AG10803 (cell line): ENCODE results near the gene IMP4.

Experiments
- DNase-seq: peaks from one replicate; pipeline ENCODE4 v3.0.0; 2010; ENCODE audit warnings: low read depth
- H3K4me3 ChIP-seq: 2 replicates; pipeline ENCODE4 v1.5.1; 2011; ENCODE audit warnings: mild to moderate bottlenecking, low read length, control low read depth
- TF ChIP-seq, protein P1 (sequence below): conservative IDR thresholded peaks from 2 replicates; pipeline ENCODE4 v1.5.1; 2011; ENCODE audit warnings: mild to moderate bottlenecking, low read length, control low read depth, inconsistent platforms

Gene IMP4

DNA sequence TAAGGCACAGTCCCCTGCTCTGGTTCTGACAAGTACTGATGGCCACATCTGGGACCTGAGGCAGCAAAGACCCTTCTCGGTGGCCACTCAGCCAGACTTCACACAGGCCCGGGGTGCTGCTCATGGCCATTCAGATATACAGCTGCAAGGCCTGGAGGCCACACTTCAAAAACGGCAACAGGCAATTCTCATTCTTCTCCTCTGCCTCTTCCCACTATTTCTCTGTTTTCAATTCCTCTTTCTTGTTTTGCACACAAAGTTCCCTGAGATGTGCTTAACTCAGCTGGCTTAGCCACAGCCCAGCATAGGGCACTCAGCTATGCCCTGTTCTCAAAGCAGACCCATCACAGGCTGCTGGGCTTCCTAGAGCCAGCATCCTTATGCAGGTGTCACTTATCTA, 43.0 kb downstream of the IMP4 start:
- DNase-seq, result no peak
- no peak overlapping the region for H3K4me3 ChIP-seq
- TF ChIP-seq, protein P1, sequence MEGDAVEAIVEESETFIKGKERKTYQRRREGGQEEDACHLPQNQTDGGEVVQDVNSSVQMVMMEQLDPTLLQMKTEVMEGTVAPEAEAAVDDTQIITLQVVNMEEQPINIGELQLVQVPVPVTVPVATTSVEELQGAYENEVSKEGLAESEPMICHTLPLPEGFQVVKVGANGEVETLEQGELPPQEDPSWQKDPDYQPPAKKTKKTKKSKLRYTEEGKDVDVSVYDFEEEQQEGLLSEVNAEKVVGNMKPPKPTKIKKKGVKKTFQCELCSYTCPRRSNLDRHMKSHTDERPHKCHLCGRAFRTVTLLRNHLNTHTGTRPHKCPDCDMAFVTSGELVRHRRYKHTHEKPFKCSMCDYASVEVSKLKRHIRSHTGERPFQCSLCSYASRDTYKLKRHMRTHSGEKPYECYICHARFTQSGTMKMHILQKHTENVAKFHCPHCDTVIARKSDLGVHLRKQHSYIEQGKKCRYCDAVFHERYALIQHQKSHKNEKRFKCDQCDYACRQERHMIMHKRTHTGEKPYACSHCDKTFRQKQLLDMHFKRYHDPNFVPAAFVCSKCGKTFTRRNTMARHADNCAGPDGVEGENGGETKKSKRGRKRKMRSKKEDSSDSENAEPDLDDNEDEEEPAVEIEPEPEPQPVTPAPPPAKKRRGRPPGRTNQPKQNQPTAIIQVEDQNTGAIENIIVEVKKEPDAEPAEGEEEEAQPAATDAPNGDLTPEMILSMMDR, result no peak

DNA sequence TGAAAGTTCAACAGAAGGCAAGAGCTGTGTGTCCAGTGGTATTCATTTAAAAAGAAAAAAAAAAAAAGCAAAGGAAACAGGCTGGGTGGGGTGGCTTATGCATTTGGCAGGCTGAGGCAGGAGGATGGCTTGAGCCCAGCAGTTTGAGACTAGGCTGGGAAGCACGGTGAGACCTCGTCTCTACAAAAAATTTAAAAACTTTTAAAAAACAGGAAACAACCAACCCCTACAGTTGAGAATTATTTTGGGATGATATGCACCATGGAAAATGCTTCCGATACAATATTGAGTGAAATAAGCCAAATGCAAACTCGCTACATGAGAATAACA, 44.3 kb downstream of the IMP4 start:
- no peak for DNase-seq
- no peak overlapping the region for H3K4me3 ChIP-seq
- TF ChIP-seq, protein P1, result no peak

DNA sequence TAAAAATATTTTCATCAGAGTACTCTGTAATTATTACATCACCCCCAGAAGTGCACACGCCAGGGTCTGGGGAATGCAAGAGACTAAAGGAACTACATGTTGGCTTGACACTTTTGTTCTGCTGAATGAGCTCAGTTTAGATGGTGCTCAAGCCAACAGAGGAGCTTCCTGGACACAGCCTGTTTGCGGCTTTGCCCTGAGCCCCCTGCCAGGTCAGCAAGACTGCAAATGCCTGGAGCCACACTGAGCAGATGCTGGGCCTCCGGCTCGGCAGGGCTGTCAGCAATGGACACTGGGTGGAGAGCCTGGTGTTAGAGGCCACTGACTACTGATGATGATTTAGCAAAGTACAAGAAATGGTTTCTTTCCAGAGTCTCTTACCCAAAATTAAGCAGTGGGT, 45.1 kb downstream of the IMP4 start:
- no peak overlapping the region for H3K4me3 ChIP-seq
- TF ChIP-seq, protein P1, result no peak
- DNase-seq, result no peak

DNA sequence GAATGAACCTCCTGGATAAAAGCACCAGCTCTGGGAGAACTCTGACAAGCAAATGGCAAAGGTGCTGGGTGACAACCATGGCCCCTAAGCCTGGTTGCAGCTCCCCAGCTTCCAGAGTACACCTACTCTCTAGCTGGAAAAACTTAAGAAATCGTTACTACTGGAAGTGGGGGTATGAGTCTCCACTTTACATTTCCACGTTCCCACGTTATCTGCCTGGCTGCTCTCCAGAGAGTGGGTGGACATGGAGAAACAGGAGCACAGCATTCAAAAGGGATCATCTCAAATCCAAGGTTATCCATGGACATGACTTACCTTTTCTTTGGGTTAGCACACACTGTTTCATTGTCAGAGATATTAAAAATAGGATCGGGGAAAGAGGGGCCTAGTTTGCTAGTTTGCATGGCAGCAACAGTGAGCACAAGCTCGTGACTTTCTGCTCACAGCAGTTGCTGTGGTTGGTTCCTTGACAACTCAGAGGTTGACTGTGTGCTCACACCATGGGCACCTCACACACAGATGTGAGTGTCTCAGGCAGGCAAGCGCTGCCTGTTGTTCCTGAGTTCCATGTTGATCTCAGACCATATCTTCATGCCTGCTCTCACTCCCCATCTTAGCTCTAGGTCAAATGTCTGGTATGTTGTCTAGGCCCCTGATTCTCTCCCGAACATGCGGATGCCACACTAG, 45.7 kb downstream of the IMP4 start:
- TF ChIP-seq, protein P1, result no peak
- DNase-seq, result no peak
- no peak overlapping the region for H3K4me3 ChIP-seq

DNA sequence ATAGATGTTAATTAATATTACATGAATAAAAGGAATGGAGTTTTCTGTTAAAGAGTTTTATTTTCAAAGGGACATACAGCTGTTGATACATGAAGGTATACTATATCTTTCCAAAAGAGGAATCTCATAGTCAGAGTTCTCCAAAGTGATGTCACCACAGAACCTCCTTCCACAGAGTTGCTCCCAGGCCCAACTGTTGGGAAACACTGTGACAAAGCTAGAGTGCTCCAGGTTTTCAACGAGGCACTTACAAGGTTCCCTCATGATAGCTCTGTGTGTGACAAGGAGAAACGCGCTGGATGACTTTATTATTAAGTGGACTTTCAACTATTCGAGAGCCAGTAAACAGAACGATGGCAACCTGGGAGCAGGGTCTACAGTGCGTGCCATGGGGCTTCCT, 46.7 kb downstream of the IMP4 start:
- no peak for DNase-seq
- H3K4me3 ChIP-seq, result no peak overlapping the region
- TF ChIP-seq, protein P1, result no peak

DNA sequence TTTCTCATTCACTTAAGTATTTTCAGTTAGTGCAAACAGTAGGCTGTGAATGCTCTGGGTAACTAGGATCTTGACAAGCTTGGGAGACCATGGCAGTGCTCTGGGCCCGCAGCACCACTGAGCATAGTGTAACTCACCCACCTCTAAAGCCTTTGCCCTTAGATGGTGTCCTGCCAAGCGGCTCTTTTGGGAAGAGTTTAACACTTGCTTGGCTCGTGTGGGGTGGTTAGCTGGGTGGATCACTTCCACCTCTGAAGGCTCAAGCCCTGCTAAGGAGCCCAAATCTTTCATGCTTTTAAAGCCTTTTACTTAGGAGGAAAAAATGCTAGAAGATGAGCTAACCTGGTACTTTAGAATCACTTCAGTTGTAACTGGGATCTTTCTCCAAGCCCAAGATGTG, 47.1 kb downstream of the IMP4 start:
- no peak overlapping the region for H3K4me3 ChIP-seq
- DNase-seq, result no peak
- TF ChIP-seq, protein P1, result no peak

DNA sequence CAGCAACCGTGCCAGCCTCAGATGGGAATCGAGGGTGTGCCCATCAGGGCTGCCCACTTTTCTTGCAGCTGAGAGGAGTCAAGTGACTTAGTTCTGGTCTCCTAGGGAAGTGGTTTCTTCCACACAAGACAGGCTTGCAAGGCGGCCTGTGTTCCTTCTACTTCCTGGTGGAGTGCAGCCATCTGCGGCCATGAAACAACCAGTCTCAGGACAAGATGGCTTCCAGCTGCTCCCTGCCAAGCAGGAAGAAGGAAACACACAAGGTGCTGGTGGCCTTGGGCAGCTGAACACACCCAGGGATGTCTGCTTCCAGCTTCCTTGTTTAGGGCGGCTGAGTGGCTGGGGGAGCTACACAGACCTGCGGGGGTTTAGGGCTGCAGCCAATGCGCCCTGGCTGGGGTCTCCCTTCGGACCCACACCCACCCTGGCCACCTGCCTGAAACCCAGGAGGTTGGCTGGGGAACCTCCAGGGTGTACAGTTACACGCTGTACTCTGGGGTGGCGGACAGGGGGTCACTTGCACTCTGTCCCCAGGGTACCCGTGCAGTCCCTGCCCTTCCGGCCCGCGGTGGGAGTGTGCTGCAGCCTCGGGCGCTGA, 47.9 kb downstream of the IMP4 start:
- H3K4me3 ChIP-seq, result peak overlapping the region; percentile 76
- TF ChIP-seq, protein P1, result no peak
- DNase-seq, result no peak
